ENCODE results near the gene GYG1.

GYG1 gene

GRCh38 chr3:148991219-148992026 lies at the start of gene GYG1:
Gene GYG1, plus strand, starts transcription at chr3:148991540. Its CDS starts 101 bp downstream, at chr3:148991641.
- Histone ChIP-seq H3K4me1 (ENCODE audit: low read depth, poor library complexity, severe bottlenecking) (peaks cover 58% of the 10 kb centered on the region), H3K4me2 (peak within 1 kb of the TSS; percentile 94), H3K36me3 (ENCODE audit: insufficient read depth) (peaks cover 23% of the 10 kb centered on the region), H3K4me3 (IDR thresholded peaks at IDR 0.05; ENCODE audit: insufficient read depth, low read depth, low read length) (peak within 1 kb of the TSS; percentile 91), H2AFZ (ENCODE audit: low read depth) (peak within 1 kb of the TSS; percentile 69; the same call in 1 of the 2 replicates), H4K20me1 (ENCODE audit: insufficient read depth) (no peaks in the 10 kb centered on the region), H3K27me3 (ENCODE audit: insufficient read depth, low read depth) (no peaks in the 10 kb centered on the region), H3K9ac (peak within 1 kb of the TSS; percentile 94), H3K79me2 (ENCODE audit: insufficient read depth, low read depth) (peaks cover 57% of the 10 kb centered on the region), H3K27ac (peak within 1 kb of the TSS; percentile 93)
- 0 out of 2 replicates have a peak, but pooled peaks have one; percentile 30 for TF ChIP-seq CTCF (conservative IDR thresholded peaks at IDR 0.05; ENCODE audit: low read depth, low read length)

GRCh38 chr3:148943506-148944205 lies 47.7 kb upstream of the GYG1 start:
- no peaks in the 10 kb centered on the region for H4K20me1 ChIP-seq (ENCODE audit: insufficient read depth)
- H3K4me3 ChIP-seq (IDR thresholded peaks at IDR 0.05; ENCODE audit: insufficient read depth, low read depth, low read length): no peak overlapping the region
- no peaks in the 10 kb centered on the region for H3K27me3 ChIP-seq (ENCODE audit: insufficient read depth, low read depth)
- H3K36me3 ChIP-seq (ENCODE audit: insufficient read depth): no peaks in the 10 kb centered on the region
- H2AFZ ChIP-seq (ENCODE audit: low read depth): no peak overlapping the region
- no peak overlapping the region for H3K9ac ChIP-seq
- peaks cover 5% of the 10 kb centered on the region for H3K4me1 ChIP-seq (ENCODE audit: low read depth, poor library complexity, severe bottlenecking)
- H3K79me2 ChIP-seq (ENCODE audit: insufficient read depth, low read depth): no peaks in the 10 kb centered on the region
- TF ChIP-seq CTCF (conservative IDR thresholded peaks at IDR 0.05; ENCODE audit: low read depth, low read length): peak; percentile 93
- no peak overlapping the region for H3K4me2 ChIP-seq
- H3K27ac ChIP-seq: no peak overlapping the region

GRCh38 chr3:148945116-148945515 lies 46.2 kb upstream of the GYG1 start:
- no peak overlapping the region for H2AFZ ChIP-seq (ENCODE audit: low read depth)
- no peaks in the 10 kb centered on the region for H3K27me3 ChIP-seq (ENCODE audit: insufficient read depth, low read depth)
- peaks cover 5% of the 10 kb centered on the region for H3K4me1 ChIP-seq (ENCODE audit: low read depth, poor library complexity, severe bottlenecking)
- H3K4me2 ChIP-seq: no peak overlapping the region
- no peak overlapping the region for H3K4me3 ChIP-seq (IDR thresholded peaks at IDR 0.05; ENCODE audit: insufficient read depth, low read depth, low read length)
- TF ChIP-seq CTCF (conservative IDR thresholded peaks at IDR 0.05; ENCODE audit: low read depth, low read length): no peak
- no peaks in the 10 kb centered on the region for H3K79me2 ChIP-seq (ENCODE audit: insufficient read depth, low read depth)
- no peaks in the 10 kb centered on the region for H3K36me3 ChIP-seq (ENCODE audit: insufficient read depth)
- H3K9ac ChIP-seq: no peak overlapping the region
- no peaks in the 10 kb centered on the region for H4K20me1 ChIP-seq (ENCODE audit: insufficient read depth)
- H3K27ac ChIP-seq: no peak overlapping the region

- Histone ChIP-seq H3K9ac (no peak overlapping the region), H3K27me3 (ENCODE audit: insufficient read depth, low read depth) (no peaks in the 10 kb centered on the region), H3K4me1 (ENCODE audit: low read depth, poor library complexity, severe bottlenecking) (no peaks in the 10 kb centered on the region), H4K20me1 (ENCODE audit: insufficient read depth) (no peaks in the 10 kb centered on the region), H3K27ac (no peak overlapping the region), H3K36me3 (ENCODE audit: insufficient read depth) (no peaks in the 10 kb centered on the region), H3K4me2 (no peak overlapping the region), H2AFZ (ENCODE audit: low read depth) (no peak overlapping the region), H3K4me3 (IDR thresholded peaks at IDR 0.05; ENCODE audit: insufficient read depth, low read depth, low read length) (no peak overlapping the region), H3K79me2 (ENCODE audit: insufficient read depth, low read depth) (no peaks in the 10 kb centered on the region)
- TF ChIP-seq CTCF (conservative IDR thresholded peaks at IDR 0.05; ENCODE audit: low read depth, low read length): no peak
Observed at GRCh38 chr3:148948913-148949657, 42.3 kb upstream of the GYG1 start.

All from KMS-11 (cell line).